OCI-LY7 (cell line): Measurements from ENCODE around the gene SBF1. TPM values are rescaled to one million over a fixed set of nuclear protein-coding genes. Genes with fewer than 3 reads are reported as not detected.
A peak's percentile ranks its signal among the peaks of the same experiment; 100 is the strongest.

Experiments used
- BruUV-seq: library from RNA; stranded (reverse); fragments of 400-500 nt; replicated peaks from 2 replicates; lab custom pipeline; 2021; lab: Mats Ljungman, UMichigan
- CTCF ChIA-PET: fragments of 300-600 bp; sonication (Branson Sonifier 250); formaldehyde crosslinking; loops from one replicate; lab custom pipeline; 2022; ENCODE audit warnings: antibody characterized with exemption; ENCODE audit not compliant: unreplicated experiment; lab: Charles Lee
- POLR2A ChIA-PET: fragments of 300-600 bp; sonication (Branson Sonifier 250); formaldehyde crosslinking; loops from one replicate; lab custom pipeline; 2022; ENCODE audit warnings: antibody characterized with exemption; lab: Charles Lee
- DNase-seq: peaks from one replicate; pipeline ENCODE4 v3.0.0-alpha.2; 2015; ENCODE audit warnings: low spot score
- H2AFZ ChIP-seq: fragments of 200-600 bp; sonication (generic), shearing (Covaris generic); 2 replicates; pipeline ENCODE4 v1.6.1; 2014; ENCODE audit warnings: mild to moderate bottlenecking, antibody characterized with exemption, low read length, moderate library complexity
- H3K27ac ChIP-seq: fragments of 200-600 bp; sonication (generic); 2 replicates; pipeline ENCODE4 v1.5.1; 2014; ENCODE audit warnings: mixed run types, low read depth, mild to moderate bottlenecking, moderate library complexity, low read length, inconsistent platforms; ENCODE audit not compliant: poor library complexity, severe bottlenecking
- H3K36me3 ChIP-seq: fragments of 200-600 bp; sonication (generic); 2 replicates; pipeline ENCODE4 v1.6.1; 2014; ENCODE audit warnings: mild to moderate bottlenecking, antibody characterized with exemption, low read length, moderate library complexity, mixed read lengths; ENCODE audit not compliant: insufficient read depth
- H3K4me1 ChIP-seq: fragments of 200-600 bp; sonication (generic); 2 replicates; pipeline ENCODE4 v1.5.1; 2014; ENCODE audit warnings: mild to moderate bottlenecking, low read length; ENCODE audit not compliant: insufficient read depth, poor library complexity, severe bottlenecking
- H3K4me2 ChIP-seq: fragments of 200-600 bp; sonication (generic); 2 replicates; pipeline ENCODE4 v1.6.1; 2014; ENCODE audit warnings: mild to moderate bottlenecking, low read length
- H3K4me3 ChIP-seq: fragments of 200-600 bp; sonication (generic); 2 replicates; pipeline ENCODE4 v1.5.1; 2014; ENCODE audit warnings: mild to moderate bottlenecking, low read depth, low read length; ENCODE audit not compliant: poor library complexity, severe bottlenecking
- H3K79me2 ChIP-seq: fragments of 200-600 bp; sonication (generic); 2 replicates; pipeline ENCODE4 v1.6.1; 2016; ENCODE audit warnings: low read depth, mild to moderate bottlenecking, low read length, moderate library complexity, mixed read lengths; ENCODE audit not compliant: insufficient read depth
- H3K9me2 ChIP-seq: fragments of 200-600 bp; sonication (generic); 2 replicates; pipeline ENCODE4 v1.6.1; 2016; ENCODE audit warnings: mild to moderate bottlenecking, low read length, mixed read lengths; ENCODE audit not compliant: insufficient read depth
- H3K9me3 ChIP-seq: fragments of 200-600 bp; sonication (generic); 2 replicates; pipeline ENCODE4 v1.6.1; 2014; ENCODE audit warnings: mild to moderate bottlenecking, mixed run types, low read length, mixed read lengths
- H4K20me1 ChIP-seq: fragments of 200-600 bp; sonication (generic); 2 replicates; pipeline ENCODE4 v1.6.1; 2014; ENCODE audit warnings: mild to moderate bottlenecking, antibody characterized with exemption, low read length, moderate library complexity, mixed read lengths; ENCODE audit not compliant: insufficient read depth
- CTCF ChIP-seq: fragments of 200-600 bp; sonication (generic); conservative IDR thresholded peaks from 2 replicates; pipeline ENCODE4 v1.5.1; 2014; ENCODE audit warnings: mild to moderate bottlenecking, antibody characterized with exemption, low read length, moderate library complexity, mixed read lengths
- EZH2phosphoT487 ChIP-seq: fragments of 200-600 bp; sonication (generic); IDR thresholded peaks from 2 replicates; pipeline ENCODE4 v1.6.1; 2018; ENCODE audit warnings: low read depth, borderline replicate concordance, mild to moderate bottlenecking, mixed run types, antibody characterized with exemption, low read length, moderate library complexity, mixed read lengths
- intact Hi-C: fragments of 100-400 bp; cut with micrococcal nuclease; formaldehyde crosslinking; loops from one replicate; pipeline ENCODE4 v1.10.0; 2022; ENCODE audit not compliant: unreplicated experiment
- total RNA-seq, 2 experiments: library from RNA; depleted of rRNA in 1 of 2; stranded (reverse); fragments of >200 nt in 1 of 2; shearing (Covaris generic) in 1 of 2; gene quantifications; 2 replicates each; pipeline ENCODE4 v1.2.3, GENCODE V29; 2014 to 2022

The SBF1 gene
- total RNA-seq, 2 experiments from 2014 or later = 177 to 181 TPM

- ChIA-PET CTCF (no interaction called here), POLR2A (interaction anchor here (1.1 to 3.7 kb wide), 2 partner anchors 18 to 115 kb away, joined by 4 to 33 read pairs; partner anchors contain the start of gene SCO2)
- Histone ChIP-seq H3K79me2 (peaks cover 38% of the 10 kb centered on the region), H3K4me2 (peak overlapping the region; percentile 90), H3K36me3 (peaks cover 27% of the 10 kb centered on the region; the same call in 1 of the 2 replicates), H3K4me3 (peak overlapping the region; percentile 100), H3K27ac (peak overlapping the region; percentile 44), H2AFZ (peak overlapping the region; percentile 84), H4K20me1 (peaks cover 4% of the 10 kb centered on the region; the same call in 1 of the 2 replicates), H3K9me3 (no peaks in the 10 kb centered on the region), H3K4me1 (peaks cover 27% of the 10 kb centered on the region), H3K9me2 (no peaks in the 10 kb centered on the region)
- no TSS peak for BruUV-seq
- no peak for TF ChIP-seq CTCF
- TF ChIP-seq EZH2phosphoT487 = no peak
- intact Hi-C loops = loop anchor here (2.0 to 10.0 kb wide), 3 partner anchors 32 to 262 kb away; partner anchors contain the start of genes MAPK11, SBF1 and TUBGCP6
- DNase-seq = no peak
Measured at GRCh38 chr22:50506611-50507420, 32.0 kb upstream of the SBF1 start.

- no TSS peak for BruUV-seq
- Histone ChIP-seq H3K4me2 (peak overlapping the region; percentile 90), H3K4me3 (peak overlapping the region; percentile 100), H3K9me2 (no peaks in the 10 kb centered on the region), H3K27ac (no peak overlapping the region), H4K20me1 (peaks cover 4% of the 10 kb centered on the region; the same call in 1 of the 2 replicates), H3K4me1 (peaks cover 27% of the 10 kb centered on the region), H3K9me3 (no peaks in the 10 kb centered on the region), H3K36me3 (peaks cover 27% of the 10 kb centered on the region; the same call in 1 of the 2 replicates), H2AFZ (no peak overlapping the region), H3K79me2 (peaks cover 34% of the 10 kb centered on the region)
- POLR2A ChIA-PET = no interaction called here
- no peak for DNase-seq
- CTCF ChIA-PET = no interaction called here
- intact Hi-C loops = loop anchor here (2.0 to 10.0 kb wide), 3 partner anchors 31 to 261 kb away; partner anchors contain the start of genes MAPK11, SBF1 and TUBGCP6
- TF ChIP-seq CTCF = no peak
- no peak for TF ChIP-seq EZH2phosphoT487
Measured at GRCh38 chr22:50505776-50506610, 31.2 kb upstream of the SBF1 start.
